CD4-positive, alpha-beta T cell treated with Interleukin-6 for 4 hours (primary cell): ENCODE results near the gene MLLT6.

Experiments used
- DNase-seq: peaks from one replicate; pipeline ENCODE4 v3.0.0-alpha.2; 2020; ENCODE audit warnings: mixed read lengths

Gene MLLT6

DNA sequence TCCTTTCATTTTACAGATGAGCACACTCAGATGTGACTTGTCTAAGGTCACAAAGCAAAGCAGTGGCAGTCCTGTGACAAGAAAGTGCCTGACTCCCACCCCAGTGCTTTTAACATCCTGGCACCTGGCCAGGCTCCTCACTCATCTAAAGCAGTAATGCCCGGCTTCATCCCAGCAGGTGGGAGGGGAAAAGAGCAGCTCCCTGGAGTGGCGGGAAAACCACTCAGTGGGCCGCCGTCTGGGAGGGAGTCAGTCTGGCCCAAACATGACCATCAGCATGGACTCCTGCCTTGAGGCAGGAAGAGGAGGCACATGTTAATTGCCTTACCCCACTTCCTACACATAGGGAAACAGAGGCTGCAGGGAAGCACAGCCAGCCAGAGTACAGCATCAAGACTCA lies 40.5 kb downstream of the MLLT6 start:
- no peak for DNase-seq

DNA sequence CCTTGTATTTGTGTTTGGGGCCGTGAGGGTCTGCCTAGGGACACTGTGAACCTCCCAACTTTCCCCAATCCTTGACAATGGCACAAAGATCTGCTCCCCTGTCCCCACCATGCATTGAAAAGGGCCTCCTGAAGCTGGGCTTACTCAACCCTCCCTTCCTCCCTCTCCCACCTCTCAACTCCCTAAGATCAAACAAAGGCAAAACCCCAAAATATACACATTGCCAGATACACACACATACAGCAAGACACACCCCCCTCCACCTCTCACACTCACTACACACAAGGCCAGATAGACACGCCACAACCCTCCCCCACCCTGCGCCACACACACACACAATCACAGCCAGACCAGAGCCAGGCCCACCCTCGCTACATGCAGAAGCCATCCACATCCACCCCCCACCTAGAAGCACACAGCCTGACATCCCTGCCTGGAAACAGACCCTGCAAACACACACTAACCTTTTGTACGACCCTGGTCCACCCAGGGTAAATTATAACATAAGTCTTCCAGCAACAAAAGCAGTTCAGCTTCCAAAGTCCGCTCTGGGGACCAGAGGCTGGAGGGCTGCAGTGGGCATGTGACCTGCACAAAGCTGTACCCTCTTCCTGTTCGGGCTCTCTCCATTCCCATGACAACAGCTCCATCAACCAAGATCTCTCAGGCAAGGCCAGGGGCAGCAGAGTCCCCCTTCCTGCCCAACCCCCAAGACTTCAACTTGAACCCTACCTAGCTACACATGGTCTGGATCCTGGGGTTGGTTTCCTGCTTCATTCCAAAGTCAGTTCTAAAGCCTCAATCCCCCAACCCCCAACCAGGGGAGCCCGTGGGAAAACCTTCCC lies 41.2 kb downstream of the MLLT6 start:
- DNase-seq, result no peak

DNA sequence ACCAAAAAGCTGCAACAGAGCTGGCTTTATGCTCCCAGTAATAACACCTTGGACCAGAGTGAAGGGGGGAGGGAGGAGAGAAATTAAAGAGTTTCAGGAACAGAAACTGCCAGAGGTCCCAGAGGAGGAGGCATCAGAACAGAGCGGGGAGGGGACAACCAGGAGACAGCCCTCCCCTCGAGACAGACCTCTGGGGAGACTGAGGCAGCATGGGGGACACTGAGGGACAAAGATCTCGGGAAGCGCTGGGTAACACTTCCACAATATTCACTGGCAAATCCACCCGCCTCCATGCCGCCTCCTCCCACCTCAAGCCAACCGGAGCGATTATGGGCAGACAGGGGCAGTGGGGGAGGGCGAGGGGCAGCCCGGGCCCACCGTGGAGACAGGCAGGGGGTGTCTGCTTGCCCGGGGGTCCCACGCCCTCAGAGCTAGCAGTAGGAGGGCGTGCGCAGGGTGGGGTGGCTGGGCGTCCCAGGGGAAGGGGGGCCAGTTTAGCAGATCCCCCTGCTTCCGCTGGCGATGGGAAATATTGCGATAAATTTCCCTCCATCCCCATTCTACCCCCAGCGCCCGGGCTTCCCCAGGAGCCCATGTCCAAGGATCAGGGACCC lies 41.9 kb downstream of the MLLT6 start:
- DNase-seq, result no peak

GRCh38 chr17:38747463-38748148 lies 42.5 kb downstream of the MLLT6 start:
- peak; percentile 45 for DNase-seq

DNA sequence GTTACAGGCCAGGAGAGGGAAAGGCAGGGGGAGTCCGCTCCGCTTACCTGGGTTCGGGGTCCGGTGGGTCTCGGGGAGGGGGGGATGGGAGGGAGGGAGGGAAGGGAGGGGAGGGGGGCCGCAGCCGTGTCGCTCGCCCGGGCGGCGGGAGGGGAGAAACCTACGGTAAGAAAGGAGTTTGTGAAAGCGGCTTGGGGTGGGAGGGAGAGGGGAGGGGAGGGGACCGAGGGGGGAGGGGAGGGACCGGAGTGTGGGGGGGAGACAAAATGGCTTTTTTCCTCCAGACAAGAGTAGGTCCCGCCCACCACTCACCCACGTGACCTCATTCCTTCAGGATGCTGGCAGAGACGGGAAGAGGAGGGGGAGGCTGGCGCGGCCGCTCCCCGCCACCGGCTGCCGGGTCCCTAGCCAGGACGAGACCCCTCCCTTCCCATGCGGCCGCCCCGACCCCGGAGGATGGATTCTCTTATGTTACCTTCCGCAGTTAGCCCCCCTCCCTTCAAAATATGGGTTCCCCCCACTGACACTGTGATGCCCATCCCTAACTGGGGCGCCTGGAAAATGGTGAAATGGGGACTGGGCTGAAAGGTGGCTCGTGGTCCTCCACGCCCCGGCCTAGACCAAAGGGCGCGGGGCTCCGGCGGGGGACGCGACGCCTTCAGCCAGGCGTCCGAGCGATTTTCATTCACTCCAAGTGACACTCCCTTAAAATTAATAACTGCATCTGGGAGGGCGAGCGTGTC lies 43.2 kb downstream of the MLLT6 start, which contains the start of gene PCGF2:
PCGF2 (minus strand) TSS at position 188 of the 743 bp plus-strand sequence. CDS start 7,934 bp downstream, outside the sequence.
- DNase-seq, result no peak

DNA sequence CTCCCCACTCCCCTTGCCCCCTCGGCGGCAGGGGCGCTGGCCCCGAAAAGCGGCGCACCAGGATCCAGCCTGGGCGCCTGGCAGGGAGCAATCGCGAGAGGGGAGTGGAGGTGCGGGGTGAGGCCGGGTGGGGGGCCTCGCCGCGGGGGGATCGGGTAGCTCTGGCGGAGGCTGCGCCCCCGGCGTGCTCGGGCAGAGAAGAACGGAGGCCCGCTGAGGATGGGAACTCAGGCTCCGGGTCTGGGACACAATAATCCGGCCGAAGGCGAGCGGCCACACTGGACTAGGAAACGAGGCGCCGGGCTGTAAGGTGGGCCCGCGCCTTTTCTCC lies 43.8 kb downstream of the MLLT6 start:
- DNase-seq, result no peak

GRCh38 chr17:38749223-38750043 lies 44.4 kb downstream of the MLLT6 start:
- no peak for DNase-seq

- no peak for DNase-seq
Measured at GRCh38 chr17:38750044-38750311, 44.9 kb downstream of the MLLT6 start.

DNA sequence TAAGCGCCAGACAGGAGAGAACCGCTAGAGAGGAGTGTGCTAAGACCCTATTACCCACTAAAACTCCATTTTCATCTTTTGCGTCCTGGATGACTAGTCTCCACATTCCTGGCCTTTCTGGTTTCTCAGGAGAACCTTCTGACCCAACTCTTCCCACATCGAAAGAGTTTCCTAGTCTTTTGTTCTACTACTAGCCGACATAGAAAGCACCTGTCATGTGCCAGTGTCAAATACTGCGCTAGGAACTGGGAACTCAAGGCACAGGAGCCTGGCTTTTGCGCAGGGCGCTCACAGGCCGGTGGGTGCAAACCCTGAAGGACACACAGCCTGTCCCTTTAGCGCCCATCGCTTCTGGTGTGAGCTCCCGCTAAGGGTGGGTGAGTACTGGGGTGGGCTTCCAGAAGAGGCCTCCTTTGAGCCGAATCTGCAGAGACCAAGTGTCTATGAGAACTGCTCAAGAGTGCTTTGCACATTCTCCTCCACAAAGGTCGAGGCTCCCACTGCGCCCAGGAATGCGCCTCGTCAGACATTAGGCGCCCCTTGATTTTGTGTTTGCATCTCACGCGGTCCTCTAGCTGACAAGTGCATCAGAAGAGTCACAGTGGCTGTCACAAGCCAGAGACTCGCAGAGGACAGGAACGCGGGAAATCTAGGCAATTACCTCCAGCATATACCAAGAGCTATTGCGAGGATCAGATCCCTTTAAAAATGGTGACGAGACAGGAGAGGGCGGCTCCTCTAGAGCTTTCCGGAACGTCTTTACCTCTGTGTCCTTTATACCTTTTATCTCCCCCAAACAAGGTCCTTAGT lies 45.4 kb downstream of the MLLT6 start:
- no peak for DNase-seq

DNA sequence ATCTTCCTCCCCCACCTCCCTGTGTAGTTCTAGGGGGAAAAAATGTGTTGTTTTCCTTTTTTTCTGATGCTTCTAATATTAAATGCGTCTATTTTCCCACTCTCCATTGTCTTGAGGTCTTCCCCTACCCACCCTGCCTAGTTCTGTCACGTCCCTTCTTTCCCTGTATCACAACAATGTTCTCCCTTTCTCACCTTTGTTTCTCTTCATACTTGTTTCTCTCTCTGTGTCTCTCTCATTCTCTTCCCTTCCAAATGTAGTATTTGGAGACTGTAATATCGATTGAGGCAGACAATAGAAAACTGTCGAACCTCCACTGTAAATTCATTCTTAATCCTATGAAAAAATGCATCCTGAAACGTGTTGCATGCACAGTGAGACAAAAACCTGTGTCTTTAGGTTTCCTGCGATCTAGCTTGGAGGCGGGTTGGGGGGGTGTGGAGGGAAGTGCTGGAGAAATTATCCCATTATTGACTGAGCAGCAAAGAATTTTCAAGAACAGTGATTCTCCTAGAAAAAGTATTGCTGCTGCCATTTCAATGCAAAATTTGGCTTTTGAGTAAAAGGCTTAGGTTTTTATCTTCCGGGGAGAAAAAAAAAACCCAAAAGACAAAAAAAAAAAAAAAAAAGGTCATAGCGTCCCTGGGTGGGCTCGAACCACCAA lies 46.2 kb downstream of the MLLT6 start:
- DNase-seq, result no peak

DNA sequence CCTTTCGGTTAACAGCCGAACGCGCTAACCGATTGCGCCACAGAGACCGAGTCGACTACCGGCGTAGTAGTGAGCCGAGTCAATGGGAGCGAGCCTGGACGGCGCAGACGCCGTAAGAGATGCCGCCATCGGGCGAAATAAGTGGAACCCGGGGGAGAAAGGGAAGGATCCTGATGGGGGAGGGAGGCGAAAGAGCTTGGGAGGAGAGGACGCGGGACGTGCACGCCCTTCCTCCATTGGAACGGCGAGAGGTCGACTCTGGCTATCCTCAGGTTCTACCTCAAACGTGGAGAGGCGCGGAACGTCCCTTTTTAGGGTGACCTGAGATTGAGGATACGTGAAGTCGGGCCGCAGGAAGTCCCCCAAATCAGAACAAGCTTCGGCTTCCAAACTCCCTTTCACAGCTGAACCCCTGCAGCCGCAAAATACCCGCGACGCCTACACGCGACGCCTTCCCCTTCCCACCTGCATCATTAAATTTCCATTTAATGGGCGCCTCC lies 46.8 kb downstream of the MLLT6 start:
- DNase-seq, result peak; percentile 81

DNA sequence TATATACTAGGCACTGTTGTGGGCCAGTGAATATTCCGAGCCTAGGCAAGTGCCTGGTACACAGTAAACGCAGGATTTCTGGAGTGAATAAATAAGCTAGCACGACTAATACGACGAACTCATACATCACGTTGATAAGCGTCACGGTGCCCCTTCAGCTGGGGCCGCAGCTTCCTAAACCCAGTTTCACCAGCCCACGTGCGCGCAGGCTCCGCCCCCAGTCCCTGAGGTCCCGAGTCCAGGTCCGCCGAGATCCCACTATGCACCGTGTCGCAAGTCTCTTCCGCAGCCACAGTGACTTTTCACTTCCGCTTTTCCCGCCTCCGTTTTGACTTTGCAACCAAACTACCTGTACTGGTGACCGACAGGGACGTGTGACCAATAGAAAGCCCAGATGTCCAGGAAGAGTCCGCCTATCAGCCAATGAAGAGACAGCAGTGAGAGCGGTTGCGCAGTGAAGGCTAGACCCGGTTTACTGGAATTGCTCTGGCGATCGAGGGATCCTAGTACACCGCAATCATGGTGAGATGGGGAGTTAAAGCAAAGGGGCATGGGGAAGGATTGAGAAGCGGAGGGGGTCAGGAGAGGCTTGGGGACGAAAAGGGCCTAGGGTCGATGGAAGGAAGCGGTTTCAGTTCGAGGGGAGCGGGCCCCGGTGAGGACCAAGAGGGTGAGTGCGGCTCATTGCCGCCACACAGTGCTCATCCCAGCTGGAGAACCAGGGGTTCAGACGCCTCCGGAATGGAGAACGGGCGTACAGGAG lies 47.4 kb downstream of the MLLT6 start, which contains the start of gene PSMB3:
PSMB3 (plus strand) TSS at position 434 of the 763 bp plus-strand sequence; CDS start at position 520, 86 bp downstream.
- DNase-seq, result peak; percentile 98

DNA sequence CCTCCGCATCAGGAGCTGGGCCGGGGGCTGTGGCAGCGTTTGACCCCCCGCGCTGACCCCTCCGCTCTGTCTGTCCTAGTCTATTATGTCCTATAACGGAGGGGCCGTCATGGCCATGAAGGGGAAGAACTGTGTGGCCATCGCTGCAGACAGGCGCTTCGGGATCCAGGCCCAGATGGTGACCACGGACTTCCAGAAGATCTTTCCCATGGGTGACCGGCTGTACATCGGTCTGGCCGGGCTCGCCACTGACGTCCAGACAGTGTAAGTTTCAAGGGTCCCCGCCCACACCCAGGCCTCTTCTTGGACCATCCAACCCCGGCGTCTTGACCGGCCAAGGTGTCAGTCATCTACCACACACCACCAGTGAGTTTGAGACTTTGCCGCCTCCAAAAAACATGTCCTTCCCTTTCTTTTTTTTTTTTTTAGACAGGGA lies 48.0 kb downstream of the MLLT6 start:
- DNase-seq, result no peak

DNA sequence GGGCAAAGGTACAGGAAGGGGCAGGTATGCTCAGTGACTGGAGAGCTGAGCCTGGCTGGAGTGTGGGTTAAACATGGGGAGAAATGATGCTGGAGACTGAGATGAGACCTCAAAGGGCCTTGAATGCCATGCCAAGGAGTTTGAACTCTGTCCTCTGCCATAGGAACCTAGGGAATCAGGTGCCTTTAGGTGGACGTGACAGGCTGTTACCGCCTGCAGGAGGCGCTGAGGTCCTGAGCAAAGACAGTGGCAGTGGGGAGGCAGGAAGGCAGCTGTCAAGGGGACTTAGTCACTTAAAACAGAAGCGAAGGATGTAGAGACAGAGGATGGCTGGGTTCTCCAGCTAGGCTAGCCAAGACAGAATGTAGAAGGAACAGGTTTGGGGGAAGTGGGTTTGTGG lies 56.5 kb downstream of the MLLT6 start:
- peak; percentile 35 for DNase-seq

- DNase-seq, result no peak
Measured at GRCh38 chr17:38762231-38762630, 57.2 kb downstream of the MLLT6 start.

GRCh38 chr17:38766341-38766740 lies 61.3 kb downstream of the MLLT6 start:
- no peak for DNase-seq

GRCh38 chr17:38768417-38768816 lies 63.3 kb downstream of the MLLT6 start:
- DNase-seq, result no peak

DNA sequence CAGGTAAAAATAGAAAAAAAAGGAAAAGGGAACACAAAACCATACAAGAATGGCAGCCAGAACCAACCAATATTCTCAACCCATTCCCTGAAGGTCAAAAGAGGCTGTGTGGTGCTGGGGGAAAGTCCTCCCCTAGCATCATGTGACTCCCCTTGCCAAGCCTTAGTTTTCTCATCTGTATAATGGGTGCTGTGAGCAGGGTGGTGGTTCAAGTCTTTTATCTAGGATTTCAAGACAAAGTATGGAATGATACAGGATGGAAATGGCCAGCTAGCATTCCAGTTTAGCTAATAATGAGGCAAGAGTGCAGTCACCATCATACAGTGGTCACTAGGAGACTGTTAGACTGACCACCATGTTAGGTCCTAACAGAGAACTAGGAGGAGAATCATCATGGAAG lies 68.2 kb downstream of the MLLT6 start:
- DNase-seq, result no peak

GRCh38 chr17:38777641-38778250 lies 72.7 kb downstream of the MLLT6 start:
- DNase-seq, result no peak
